Measurements from ENCODE around the gene KCNK7.

The KCNK7 gene, protein sequence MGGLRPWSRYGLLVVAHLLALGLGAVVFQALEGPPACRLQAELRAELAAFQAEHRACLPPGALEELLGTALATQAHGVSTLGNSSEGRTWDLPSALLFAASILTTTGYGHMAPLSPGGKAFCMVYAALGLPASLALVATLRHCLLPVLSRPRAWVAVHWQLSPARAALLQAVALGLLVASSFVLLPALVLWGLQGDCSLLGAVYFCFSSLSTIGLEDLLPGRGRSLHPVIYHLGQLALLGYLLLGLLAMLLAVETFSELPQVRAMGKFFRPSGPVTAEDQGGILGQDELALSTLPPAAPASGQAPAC

DNA sequence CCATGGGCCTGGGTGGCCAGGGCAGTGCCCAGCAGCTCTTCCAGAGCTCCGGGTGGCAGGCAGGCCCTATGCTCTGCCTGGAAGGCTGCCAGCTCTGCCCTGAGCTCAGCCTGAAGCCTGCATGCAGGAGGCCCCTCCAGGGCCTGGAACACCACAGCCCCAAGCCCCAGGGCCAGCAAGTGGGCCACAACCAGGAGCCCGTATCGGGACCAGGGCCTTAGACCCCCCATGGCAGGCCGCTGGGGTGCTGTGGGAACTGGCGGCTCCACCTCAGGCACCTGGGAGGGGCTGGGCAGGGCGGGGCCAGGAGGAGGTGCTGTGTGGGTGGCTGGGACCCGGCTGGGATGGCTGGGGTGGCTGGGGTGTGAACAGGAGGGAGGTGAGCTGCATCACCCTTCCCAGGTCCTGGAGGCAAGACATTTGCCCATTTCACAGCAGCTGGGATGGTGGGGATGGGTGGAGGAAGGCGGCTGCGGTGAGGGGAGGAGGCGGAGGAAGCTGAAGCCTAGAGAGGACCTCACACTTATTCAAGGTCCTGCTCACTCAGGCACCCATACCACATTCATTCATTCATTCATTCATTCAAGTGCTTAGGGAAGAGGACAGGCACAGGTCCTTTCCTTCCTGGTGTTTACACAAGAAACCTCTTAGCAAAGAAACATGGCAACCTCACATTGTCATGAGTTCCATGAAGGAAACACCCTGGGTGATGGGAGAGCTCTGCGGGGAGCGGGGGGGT is at the start of gene KCNK7:
Gene KCNK7 (minus strand): TSS at position 258 of the 739 bp plus-strand sequence. CDS start 28 bp downstream, at position 230.
- H3K4me3 ChIP-seq (ENCODE audit: low read depth, low read length): no peak within 1 kb of the TSS
- TF ChIP-seq, protein P1, sequence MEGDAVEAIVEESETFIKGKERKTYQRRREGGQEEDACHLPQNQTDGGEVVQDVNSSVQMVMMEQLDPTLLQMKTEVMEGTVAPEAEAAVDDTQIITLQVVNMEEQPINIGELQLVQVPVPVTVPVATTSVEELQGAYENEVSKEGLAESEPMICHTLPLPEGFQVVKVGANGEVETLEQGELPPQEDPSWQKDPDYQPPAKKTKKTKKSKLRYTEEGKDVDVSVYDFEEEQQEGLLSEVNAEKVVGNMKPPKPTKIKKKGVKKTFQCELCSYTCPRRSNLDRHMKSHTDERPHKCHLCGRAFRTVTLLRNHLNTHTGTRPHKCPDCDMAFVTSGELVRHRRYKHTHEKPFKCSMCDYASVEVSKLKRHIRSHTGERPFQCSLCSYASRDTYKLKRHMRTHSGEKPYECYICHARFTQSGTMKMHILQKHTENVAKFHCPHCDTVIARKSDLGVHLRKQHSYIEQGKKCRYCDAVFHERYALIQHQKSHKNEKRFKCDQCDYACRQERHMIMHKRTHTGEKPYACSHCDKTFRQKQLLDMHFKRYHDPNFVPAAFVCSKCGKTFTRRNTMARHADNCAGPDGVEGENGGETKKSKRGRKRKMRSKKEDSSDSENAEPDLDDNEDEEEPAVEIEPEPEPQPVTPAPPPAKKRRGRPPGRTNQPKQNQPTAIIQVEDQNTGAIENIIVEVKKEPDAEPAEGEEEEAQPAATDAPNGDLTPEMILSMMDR (IDR thresholded peaks at IDR 0.05; ENCODE audit: borderline replicate concordance, insufficient read depth, low read depth, low read length): no peak

DNA sequence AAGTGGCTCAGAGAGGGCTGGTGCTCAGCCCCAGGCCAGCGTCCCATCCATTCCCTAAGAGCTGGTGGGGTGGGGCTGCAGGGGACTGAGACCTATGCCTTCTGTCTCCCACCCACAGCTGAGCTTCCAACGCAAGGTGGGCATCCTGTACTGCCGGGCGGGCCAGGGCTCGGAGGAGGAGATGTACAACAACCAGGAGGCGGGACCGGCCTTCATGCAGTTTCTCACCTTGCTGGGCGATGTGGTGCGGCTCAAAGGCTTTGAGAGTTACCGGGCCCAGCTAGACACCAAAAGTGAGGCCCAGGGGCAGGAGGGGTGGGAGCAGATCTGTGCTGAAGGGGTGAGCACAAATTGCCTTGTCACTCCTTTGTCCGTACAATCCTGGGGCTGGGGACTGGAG is 49.2 kb upstream of the KCNK7 start:
- TF ChIP-seq, protein P1 (IDR thresholded peaks at IDR 0.05; ENCODE audit: borderline replicate concordance, insufficient read depth, low read depth, low read length): no peak
- H3K4me3 ChIP-seq (ENCODE audit: low read depth, low read length): no peak overlapping the region

DNA sequence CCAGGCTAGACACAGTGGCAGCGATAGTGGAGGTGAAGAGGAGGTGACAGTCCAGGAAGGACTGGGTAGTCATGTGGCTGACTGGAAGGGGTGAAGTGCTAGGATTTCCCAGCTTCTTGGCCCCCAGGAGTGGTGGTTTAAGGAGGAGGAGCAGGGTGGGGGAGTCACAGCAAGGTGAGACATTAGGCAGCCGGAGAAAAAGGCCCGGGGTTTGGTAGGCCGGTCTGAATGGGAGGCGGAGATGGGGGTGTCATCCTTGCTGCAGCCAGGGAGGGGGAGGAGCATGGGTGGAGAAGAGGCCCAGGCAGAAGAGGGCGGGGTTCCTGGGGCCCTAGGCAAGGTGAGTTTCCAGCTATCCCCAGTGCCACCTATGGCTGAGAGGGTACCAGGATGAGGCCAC is 48.4 kb upstream of the KCNK7 start:
- TF ChIP-seq, protein P1 (IDR thresholded peaks at IDR 0.05; ENCODE audit: borderline replicate concordance, insufficient read depth, low read depth, low read length): no peak
- no peak overlapping the region for H3K4me3 ChIP-seq (ENCODE audit: low read depth, low read length)

DNA sequence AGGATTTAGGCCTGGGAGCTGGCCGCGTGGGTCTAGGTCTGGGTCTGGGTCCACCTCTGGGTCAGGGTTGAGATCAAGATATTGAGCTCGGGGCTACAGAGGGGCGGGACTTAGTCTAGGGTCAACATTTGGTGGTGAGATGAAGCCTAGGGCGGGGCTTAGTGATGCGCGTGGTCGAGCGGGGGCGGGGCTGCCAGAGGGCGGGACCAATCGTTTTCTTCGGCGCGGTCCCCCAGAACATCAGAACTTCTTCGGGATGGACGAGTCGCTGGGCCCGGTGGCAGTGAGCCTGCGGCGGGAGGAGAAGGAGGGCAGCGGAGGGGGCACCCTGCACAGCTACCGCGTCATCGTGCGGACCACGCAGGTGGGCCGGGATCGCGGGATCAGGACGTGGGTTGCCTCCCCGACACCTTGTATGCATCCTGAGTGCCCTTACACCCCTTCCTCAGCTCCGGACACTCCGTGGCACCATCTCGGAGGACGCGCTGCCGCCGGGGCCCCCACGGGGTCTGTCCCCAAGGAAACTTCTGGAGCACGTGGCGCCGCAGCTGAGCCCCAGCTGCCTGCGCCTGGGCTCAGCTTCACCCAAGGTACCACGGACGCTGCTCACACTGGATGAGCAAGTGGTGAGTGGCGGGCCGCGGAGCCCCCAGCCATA is 46.5 kb upstream of the KCNK7 start:
- H3K4me3 ChIP-seq (ENCODE audit: low read depth, low read length): peak overlapping the region; percentile 61
- TF ChIP-seq, protein P1 (IDR thresholded peaks at IDR 0.05; ENCODE audit: borderline replicate concordance, insufficient read depth, low read depth, low read length): no peak

DNA sequence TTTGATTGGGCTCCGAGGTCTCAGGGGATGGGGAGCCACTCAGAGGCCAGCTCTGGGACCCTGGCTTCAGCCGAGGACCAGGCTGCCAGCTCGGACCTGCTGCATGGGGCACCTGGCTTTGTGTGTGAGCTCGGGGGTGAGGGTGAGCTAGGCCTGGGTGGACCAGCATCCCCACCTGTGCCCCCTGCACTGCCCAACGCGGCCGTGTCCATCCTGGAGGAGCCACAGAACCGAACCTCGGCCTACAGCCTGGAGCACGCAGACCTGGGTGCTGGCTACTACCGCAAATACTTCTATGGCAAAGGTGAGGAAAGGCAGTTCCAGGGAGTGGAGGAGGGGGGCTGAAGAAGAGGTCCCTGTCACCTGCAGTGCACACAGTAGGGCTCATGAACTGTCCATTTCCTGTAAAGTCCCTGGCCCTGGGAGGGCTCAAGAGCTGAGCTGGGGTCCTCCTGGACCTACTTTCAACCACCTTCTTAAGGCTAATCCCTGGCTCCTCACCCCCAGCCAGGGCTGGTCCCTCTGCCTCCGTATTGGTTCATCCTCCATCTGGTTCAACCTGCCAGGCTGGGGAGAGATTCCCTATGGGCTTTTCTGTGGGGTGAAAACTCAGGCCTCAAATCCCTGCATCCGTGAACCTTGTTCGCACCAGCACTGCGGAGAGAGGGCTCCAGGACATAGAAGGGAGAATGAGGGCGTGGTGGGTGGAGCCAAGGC is 45.9 kb upstream of the KCNK7 start:
- TF ChIP-seq, protein P1 (IDR thresholded peaks at IDR 0.05; ENCODE audit: borderline replicate concordance, insufficient read depth, low read depth, low read length): no peak
- H3K4me3 ChIP-seq (ENCODE audit: low read depth, low read length): peak overlapping the region; percentile 61

DNA sequence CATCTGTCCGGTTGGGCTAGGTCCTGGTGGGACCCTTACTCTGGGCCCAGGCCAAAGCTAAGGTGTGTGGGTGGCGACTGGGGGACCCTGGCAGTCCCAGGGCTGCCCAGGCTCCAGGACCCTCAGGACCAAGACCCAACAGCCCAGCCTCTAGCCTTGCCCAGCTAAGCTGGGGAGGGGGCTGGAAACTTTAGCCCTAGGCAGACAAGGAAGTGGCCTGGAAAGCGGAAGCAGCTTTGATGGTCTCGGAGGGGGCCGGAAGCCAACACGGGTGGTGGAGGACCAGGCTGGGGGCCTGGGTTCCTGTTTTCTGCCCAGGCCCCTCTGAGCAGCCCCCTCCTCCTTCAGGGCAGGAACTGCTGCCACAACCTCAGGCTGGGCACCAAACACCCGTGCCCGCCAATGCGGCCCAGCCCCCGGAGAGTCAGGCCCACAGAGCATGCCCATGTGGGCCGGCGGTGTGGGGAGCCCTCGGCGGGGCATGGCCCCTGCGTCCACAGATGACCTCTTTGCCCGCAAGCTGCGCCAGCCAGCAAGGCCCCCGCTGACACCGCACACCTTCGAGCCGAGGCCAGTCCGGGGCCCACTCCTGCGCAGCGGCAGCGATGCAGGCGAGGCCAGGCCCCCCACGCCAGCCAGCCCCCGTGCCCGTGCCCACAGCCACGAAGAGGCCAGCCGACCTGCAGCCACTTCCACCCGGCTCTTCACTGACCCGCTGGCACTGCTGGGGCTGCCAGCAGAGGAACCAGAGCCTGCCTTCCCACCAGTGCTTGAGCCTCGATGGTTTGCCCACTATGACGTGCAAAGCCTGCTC is 45.1 kb upstream of the KCNK7 start:
- TF ChIP-seq, protein P1 (IDR thresholded peaks at IDR 0.05; ENCODE audit: borderline replicate concordance, insufficient read depth, low read depth, low read length): no peak
- H3K4me3 ChIP-seq (ENCODE audit: low read depth, low read length): peak overlapping the region; percentile 61

Data from GM12875 (cell line).